Right atrium auricular region (tissue), 2 donors: ENCODE data around the gene MTCH2. TPM values are rescaled to one million over a fixed set of nuclear protein-coding genes. Genes with fewer than 3 reads are reported as not detected.

Source experiments
- DNase-seq: peaks from one replicate; pipeline ENCODE4 v3.0.0-alpha.2; 2019; ENCODE audit warnings: low spot score
- H3K27ac ChIP-seq, 2 donors: fragments of 200-600 bp; sonication (generic); 1 replicate in 1 of 2; 2 replicates in 1 of 2; pipeline ENCODE4 v1.5.1; 2016 to 2019
- H3K27me3 ChIP-seq, 2 donors: fragments of 200-600 bp; sonication (generic); one replicate each; pipeline versions ENCODE4 v1.5.1 to v1.6.0; 2017 to 2019
- H3K36me3 ChIP-seq: fragments of 200-600 bp; sonication (generic); one replicate; pipeline ENCODE4 v1.5.1; 2016
- H3K4me1 ChIP-seq, 2 donors: fragments of 200-600 bp; sonication (generic); one replicate each; pipeline versions ENCODE4 v1.5.1 to v1.6.0; 2017 to 2019
- H3K4me3 ChIP-seq, 2 donors: fragments of 200-600 bp; sonication (generic); 1 replicate in 1 of 2; 2 replicates in 1 of 2; pipeline ENCODE4 v1.5.1; 2017 to 2019; ENCODE audit warnings: mild to moderate bottlenecking in 1 of 2, moderate library complexity in 1 of 2
- H3K9me3 ChIP-seq, 2 donors: fragments of 200-600 bp; sonication (generic); one replicate each; pipeline ENCODE4 v1.5.1; 2019
- total RNA-seq, 2 donors: library from RNA; depleted of rRNA; stranded (reverse); fragments of >200 nt; gene quantifications; one replicate each; pipeline ENCODE4 v1.1.0, GENCODE V29; 2016
- TF ChIP-seq, protein P1 (sequence below), 2 donors: fragments of 200-600 bp; sonication (generic); IDR thresholded peaks; one replicate each; pipeline ENCODE4 v1.5.1; 2019; ENCODE audit warnings: antibody characterized with exemption in 2 of 2

The MTCH2 gene
- total RNA-seq, 2 donors from 2014 or later = 40.9 to 52.4 TPM

DNA sequence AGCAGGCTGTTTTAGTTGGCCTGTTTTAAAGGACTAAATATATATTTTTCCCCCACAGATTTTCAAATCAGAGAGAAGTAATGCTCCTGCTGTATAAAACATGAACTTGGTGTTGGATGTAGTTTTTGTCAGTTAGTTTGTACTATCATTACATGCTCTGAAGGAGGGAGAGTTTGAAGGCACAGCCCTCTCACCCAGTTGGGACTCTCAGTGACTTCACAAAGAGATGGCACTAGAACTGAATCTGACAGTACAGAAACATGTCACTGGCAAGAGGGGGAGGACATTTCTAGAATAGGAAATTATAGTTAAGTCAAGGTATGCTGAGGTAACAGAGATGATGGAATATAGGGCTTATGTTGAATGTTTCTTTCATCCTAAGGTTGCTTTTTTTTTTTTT, 27.1 kb downstream of the MTCH2 start:
- Histone ChIP-seq H3K4me1 (no peaks in the 10 kb centered on the region), H3K27ac (no peak overlapping the region), H3K36me3 (peaks cover 21% of the 10 kb centered on the region), H3K9me3 (no peaks in the 10 kb centered on the region), H3K4me3 (no peak overlapping the region), H3K27me3 (no peaks in the 10 kb centered on the region)
- TF ChIP-seq, protein P1, sequence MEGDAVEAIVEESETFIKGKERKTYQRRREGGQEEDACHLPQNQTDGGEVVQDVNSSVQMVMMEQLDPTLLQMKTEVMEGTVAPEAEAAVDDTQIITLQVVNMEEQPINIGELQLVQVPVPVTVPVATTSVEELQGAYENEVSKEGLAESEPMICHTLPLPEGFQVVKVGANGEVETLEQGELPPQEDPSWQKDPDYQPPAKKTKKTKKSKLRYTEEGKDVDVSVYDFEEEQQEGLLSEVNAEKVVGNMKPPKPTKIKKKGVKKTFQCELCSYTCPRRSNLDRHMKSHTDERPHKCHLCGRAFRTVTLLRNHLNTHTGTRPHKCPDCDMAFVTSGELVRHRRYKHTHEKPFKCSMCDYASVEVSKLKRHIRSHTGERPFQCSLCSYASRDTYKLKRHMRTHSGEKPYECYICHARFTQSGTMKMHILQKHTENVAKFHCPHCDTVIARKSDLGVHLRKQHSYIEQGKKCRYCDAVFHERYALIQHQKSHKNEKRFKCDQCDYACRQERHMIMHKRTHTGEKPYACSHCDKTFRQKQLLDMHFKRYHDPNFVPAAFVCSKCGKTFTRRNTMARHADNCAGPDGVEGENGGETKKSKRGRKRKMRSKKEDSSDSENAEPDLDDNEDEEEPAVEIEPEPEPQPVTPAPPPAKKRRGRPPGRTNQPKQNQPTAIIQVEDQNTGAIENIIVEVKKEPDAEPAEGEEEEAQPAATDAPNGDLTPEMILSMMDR (IDR thresholded peaks at IDR 0.05) = no peak
- no peak for DNase-seq

DNA sequence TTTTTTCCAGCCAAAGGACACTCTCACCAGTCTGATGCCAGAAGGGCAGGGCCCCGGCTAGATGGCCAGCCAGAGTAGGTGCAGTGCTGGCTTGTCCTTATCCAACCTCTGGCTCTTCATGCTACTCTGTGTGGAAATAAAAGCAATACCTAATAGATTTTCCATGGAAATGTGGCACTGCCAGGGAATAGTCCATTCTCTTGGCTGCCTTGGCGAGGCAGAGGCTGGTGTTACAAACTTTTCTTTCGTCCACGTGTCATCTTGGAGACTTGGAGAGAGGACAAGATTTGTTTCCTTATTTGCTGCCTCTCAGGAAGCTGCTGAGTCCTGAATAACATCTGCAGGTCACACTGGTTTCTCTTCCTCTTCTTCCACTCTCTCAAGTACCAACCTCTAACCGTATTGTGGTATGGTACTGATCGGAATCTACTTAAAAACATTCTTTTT, 31.0 kb downstream of the MTCH2 start:
- Histone ChIP-seq H3K27ac (no peak overlapping the region), H3K4me1 (peaks cover 0 to 21% of the 10 kb centered on the region in 2 donors), H3K36me3 (no peaks in the 10 kb centered on the region), H3K27me3 (no peaks in the 10 kb centered on the region), H3K9me3 (no peaks in the 10 kb centered on the region), H3K4me3 (no peak overlapping the region)
- TF ChIP-seq, protein P1 (IDR thresholded peaks at IDR 0.05) = no peak
- no peak for DNase-seq

DNA sequence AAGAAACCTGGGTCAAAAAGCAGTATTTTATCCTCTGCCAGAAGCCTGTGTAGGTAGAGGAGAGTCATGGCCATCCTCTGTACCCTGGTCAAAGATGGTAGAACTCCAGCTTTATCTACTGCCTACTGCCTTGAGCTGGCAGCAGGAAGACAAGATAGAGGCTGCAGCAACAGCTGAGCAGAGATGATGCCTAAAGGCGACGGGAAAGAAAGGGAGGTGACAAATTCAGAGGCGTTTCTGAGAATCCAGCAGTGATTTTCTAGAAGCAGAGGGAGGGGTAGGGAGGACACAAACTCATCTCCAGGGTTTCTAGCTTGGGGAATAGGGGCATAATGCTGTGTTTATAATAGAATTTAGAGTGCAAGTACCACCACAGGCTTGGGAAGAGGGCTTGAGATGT, 32.7 kb downstream of the MTCH2 start:
- Histone ChIP-seq H3K36me3 (no peaks in the 10 kb centered on the region), H3K27me3 (no peaks in the 10 kb centered on the region), H3K4me3 (no peak overlapping the region), H3K4me1 (peaks cover 0 to 30% of the 10 kb centered on the region in 2 donors), H3K27ac (no peak overlapping the region), H3K9me3 (no peaks in the 10 kb centered on the region)
- DNase-seq = no peak
- TF ChIP-seq, protein P1 (IDR thresholded peaks at IDR 0.05) = no peak

DNA sequence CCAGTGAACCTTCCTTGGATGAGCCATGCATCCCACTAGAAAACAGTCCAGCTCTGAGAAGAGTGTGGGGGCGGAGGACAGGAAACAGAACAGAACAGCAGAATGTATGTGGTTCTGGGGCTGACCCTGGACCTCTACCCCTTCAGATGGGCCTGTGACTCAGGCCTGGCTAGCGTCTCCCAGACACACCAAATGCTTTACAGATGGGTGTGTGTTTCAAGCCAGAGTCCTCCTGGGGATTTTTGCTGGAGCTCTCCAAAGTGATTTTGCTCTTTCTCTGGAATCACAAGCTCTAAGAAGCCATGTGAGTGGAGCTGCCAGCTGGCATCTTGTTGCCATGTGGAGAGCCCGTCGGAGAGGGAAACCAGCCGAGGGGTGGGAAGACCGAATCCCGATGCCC, 35.0 kb downstream of the MTCH2 start:
- H3K9me3 ChIP-seq = no peaks in the 10 kb centered on the region
- H3K27ac ChIP-seq = no peak overlapping the region
- peaks cover 0 to 30% of the 10 kb centered on the region in 2 donors for H3K4me1 ChIP-seq
- TF ChIP-seq, protein P1 (IDR thresholded peaks at IDR 0.05) = no peak
- H3K27me3 ChIP-seq = no peaks in the 10 kb centered on the region
- H3K4me3 ChIP-seq = no peak overlapping the region
- H3K36me3 ChIP-seq = no peaks in the 10 kb centered on the region
- DNase-seq = no peak

DNA sequence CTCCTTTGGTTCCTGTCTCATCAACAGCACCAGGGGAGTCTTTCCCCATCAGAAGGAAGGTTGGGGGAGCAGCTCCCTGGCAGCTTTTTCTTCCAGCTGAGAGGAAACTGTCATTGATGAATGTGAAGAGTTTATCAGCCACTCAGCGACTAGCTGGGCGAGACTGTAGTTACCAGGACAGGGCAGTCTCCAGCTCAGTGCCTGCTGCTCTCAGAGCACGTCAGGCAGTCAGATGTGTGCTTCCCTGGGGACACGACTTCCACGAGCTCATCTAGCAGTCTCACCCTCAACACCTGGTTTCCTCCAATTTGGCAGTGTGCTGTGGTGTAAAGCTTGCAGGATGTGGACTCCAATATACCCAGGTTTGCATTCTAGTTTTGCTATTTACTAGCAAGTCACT, 35.6 kb downstream of the MTCH2 start:
- Histone ChIP-seq H3K4me1 (peaks cover 0 to 30% of the 10 kb centered on the region in 2 donors), H3K36me3 (no peaks in the 10 kb centered on the region), H3K9me3 (no peaks in the 10 kb centered on the region), H3K27ac (no peak overlapping the region), H3K27me3 (no peaks in the 10 kb centered on the region), H3K4me3 (no peak overlapping the region)
- DNase-seq = no peak
- TF ChIP-seq, protein P1 (IDR thresholded peaks at IDR 0.05) = no peak

DNA sequence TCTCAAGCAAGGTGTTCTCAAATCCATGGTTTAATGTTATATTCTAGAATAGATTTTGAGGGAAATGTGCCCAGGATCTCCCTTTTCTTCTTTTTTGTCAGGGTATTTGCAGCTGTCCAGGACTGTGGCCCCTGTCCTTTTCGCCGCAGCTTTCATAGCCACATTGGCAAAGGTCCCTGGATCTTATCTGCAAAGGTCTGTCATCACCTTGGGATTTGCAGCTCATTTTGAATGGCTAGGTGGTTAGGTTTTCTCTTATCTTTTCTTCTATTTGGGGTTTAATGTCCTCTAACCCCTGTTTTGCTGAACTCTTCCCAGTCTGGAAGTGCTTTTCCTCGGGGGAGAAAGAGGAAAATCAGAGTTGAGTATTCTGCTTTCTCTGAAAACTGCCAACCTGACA, 36.4 kb downstream of the MTCH2 start:
- no peak for DNase-seq
- no peak overlapping the region for H3K27ac ChIP-seq
- H3K4me3 ChIP-seq = no peak overlapping the region
- no peaks in the 10 kb centered on the region for H3K27me3 ChIP-seq
- H3K36me3 ChIP-seq = no peaks in the 10 kb centered on the region
- peaks cover 0 to 30% of the 10 kb centered on the region in 2 donors for H3K4me1 ChIP-seq
- H3K9me3 ChIP-seq = no peaks in the 10 kb centered on the region
- TF ChIP-seq, protein P1 (IDR thresholded peaks at IDR 0.05) = no peak
